Measurements from ENCODE around the gene LTBP2.

GRCh38 chr14:74612350-74613021 is 449 bp upstream of the LTBP2 start:
- peak; percentile 68 to 94 (median 83) for TF ChIP-seq CTCF (IDR thresholded peaks at IDR 0.05 in 4 of 5, conservative IDR thresholded peaks at IDR 0.05 in 1 of 5)
- TF ChIP-seq POLR2A (IDR thresholded peaks at IDR 0.05) = no peak
